Chondrocyte (in vitro differentiated cells): Measurements from ENCODE around the gene SNX8. TPM values are rescaled to one million over a fixed set of nuclear protein-coding genes. Genes with fewer than 3 reads are reported as not detected.
A peak's percentile ranks its signal among the peaks of the same experiment; 100 is the strongest.
"Not testable (repeated sequence)": the region's sequence is repeated elsewhere in the genome, so short reads cannot be mapped to it uniquely, and the experiment has no call there.

Experiments
- DNase-seq: peaks from one replicate; pipeline ENCODE4 v3.0.0; 2021; ENCODE audit warnings: mixed read lengths, low spot score
- H3K27ac Mint-ChIP-seq: one replicate; pipeline ENCODE4 v1.8.0; 2021; ENCODE audit warnings: mild to moderate bottlenecking, moderate library complexity, mixed read lengths; ENCODE audit not compliant: unreplicated experiment
- H3K27me3 Mint-ChIP-seq: 2 replicates; pipeline ENCODE4 v1.8.0; 2021; ENCODE audit warnings: low read depth, mixed read lengths
- H3K36me3 Mint-ChIP-seq: 2 replicates; pipeline ENCODE4 v1.8.0; 2021; ENCODE audit warnings: low read depth, mixed read lengths
- H3K4me1 Mint-ChIP-seq: 2 replicates; pipeline ENCODE4 v1.8.0; 2021; ENCODE audit warnings: low read depth, mild to moderate bottlenecking, mixed read lengths
- H3K4me3 Mint-ChIP-seq: one replicate; pipeline ENCODE4 v1.8.0; 2021; ENCODE audit warnings: mild to moderate bottlenecking, moderate library complexity, mixed read lengths; ENCODE audit not compliant: unreplicated experiment
- H3K9me3 Mint-ChIP-seq: 2 replicates; pipeline ENCODE4 v1.8.0; 2021; ENCODE audit warnings: low read depth, mixed read lengths
- CTCF ChIP-seq: fragments of 200-600 bp; sonication (generic); IDR thresholded peaks from 2 replicates; pipeline ENCODE4 v1.5.0; 2021; ENCODE audit warnings: antibody characterized with exemption, mild to moderate bottlenecking, moderate library complexity
- total RNA-seq: library from RNA; stranded (reverse); gene quantifications from 3 replicates; pipeline ENCODE4 v1.2.1, GENCODE V29; 2021

SNX8 gene
- total RNA-seq, 1 donor from 2014 or later, result 45.4 TPM

- DNase-seq, H3K4me3 Mint-ChIP-seq, H3K9me3 Mint-ChIP-seq, H3K36me3 Mint-ChIP-seq, H3K27ac Mint-ChIP-seq, H3K27me3 Mint-ChIP-seq: not testable (repeated sequence)
- H3K4me1 Mint-ChIP-seq, result peaks cover 30% of the 10 kb centered on the region
These were observed 11.4 kb downstream of the SNX8 start for GRCh38 chr7:2302743-2303397.

GRCh38 chr7:2301511-2301863 lies 12.8 kb downstream of the SNX8 start:
- H3K9me3 Mint-ChIP-seq, result no peaks in the 10 kb centered on the region
- H3K27ac Mint-ChIP-seq, result no peak overlapping the region
- no peak for DNase-seq
- H3K27me3 Mint-ChIP-seq, result no peaks in the 10 kb centered on the region
- no peaks in the 10 kb centered on the region for H3K36me3 Mint-ChIP-seq
- TF ChIP-seq CTCF, result no peak
- peaks cover 22% of the 10 kb centered on the region for H3K4me1 Mint-ChIP-seq
- no peak overlapping the region for H3K4me3 Mint-ChIP-seq

- TF ChIP-seq CTCF, result no peak
- Mint-ChIP-seq H3K4me3 (no peak overlapping the region), H3K9me3 (no peaks in the 10 kb centered on the region), H3K27me3 (no peaks in the 10 kb centered on the region), H3K27ac (peak overlapping the region; percentile 90), H3K36me3 (no peaks in the 10 kb centered on the region), H3K4me1 (peaks cover 27% of the 10 kb centered on the region)
- no peak for DNase-seq
These were observed 14.2 kb downstream of the SNX8 start for GRCh38 chr7:2299870-2300512.

- H3K27me3 Mint-ChIP-seq, result no peaks in the 10 kb centered on the region
- H3K4me3 Mint-ChIP-seq, result peak overlapping the region; percentile 42
- H3K36me3 Mint-ChIP-seq, result no peaks in the 10 kb centered on the region
- no peaks in the 10 kb centered on the region for H3K9me3 Mint-ChIP-seq
- DNase-seq, result no peak
- peaks cover 27% of the 10 kb centered on the region for H3K4me1 Mint-ChIP-seq
- TF ChIP-seq CTCF, result no peak
- H3K27ac Mint-ChIP-seq, result peak overlapping the region; percentile 90
These were observed 15.0 kb downstream of the SNX8 start for GRCh38 chr7:2299131-2299829.

- Mint-ChIP-seq H3K27me3 (no peaks in the 10 kb centered on the region), H3K9me3 (no peaks in the 10 kb centered on the region), H3K4me1 (peaks cover 27% of the 10 kb centered on the region), H3K36me3 (no peaks in the 10 kb centered on the region), H3K4me3 (no peak overlapping the region), H3K27ac (no peak overlapping the region)
- no peak for TF ChIP-seq CTCF
- DNase-seq, result no peak
These were observed 17.4 kb downstream of the SNX8 start for GRCh38 chr7:2296832-2297231.
